Tibial nerve (tissue), 3 donors: ENCODE measurements around the gene TDO2.

Source experiments
- CTCF ChIP-seq, 5 experiments: fragments of 200-600 bp in 3 of 5; fragments of 450-650 bp in 2 of 5; sonication (generic) in 3 of 5; IDR thresholded peaks; one replicate each; pipeline ENCODE4 v1.5.1; 2016 to 2019; ENCODE audit warnings: antibody characterized with exemption in 5 of 5, mild to moderate bottlenecking in 3 of 5, moderate library complexity in 2 of 5
- POLR2A ChIP-seq, 2 donors: fragments of 450-650 bp; IDR thresholded peaks; one replicate each; pipeline ENCODE4 v1.6.1; 2017; ENCODE audit warnings: antibody characterized with exemption in 2 of 2, mild to moderate bottlenecking in 2 of 2, moderate library complexity in 2 of 2

DNA sequence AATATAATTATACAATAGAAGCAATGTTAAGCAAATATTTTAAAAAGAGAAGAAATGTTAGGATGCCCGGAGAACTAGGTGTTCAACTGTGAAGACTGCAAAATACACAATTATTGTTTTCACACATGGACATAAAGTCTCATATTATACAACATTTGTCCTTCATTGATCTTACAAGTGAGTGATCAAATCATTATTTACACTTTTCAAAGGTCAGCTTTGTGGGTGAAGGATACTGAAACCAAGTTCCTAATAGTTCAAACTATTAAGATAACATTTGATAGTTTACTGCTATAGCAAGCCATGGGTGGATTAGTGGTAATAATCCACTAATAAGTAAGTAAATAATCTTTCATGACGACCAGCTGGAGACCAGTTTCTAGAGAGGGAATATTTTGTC is 26.8 kb downstream of the TDO2 start:
- no peak for TF ChIP-seq CTCF (IDR thresholded peaks at IDR 0.05)
- TF ChIP-seq POLR2A (IDR thresholded peaks at IDR 0.05) = no peak
